ENCODE results near the gene TPST2.

TPST2 gene

GRCh38 chr22:26489447-26490036 is 100.4 kb downstream of the TPST2 start:
- Histone ChIP-seq H3K4me3 (no peak overlapping the region), H3K27ac (no peak overlapping the region), H3K36me3 (ENCODE audit: insufficient read depth, low read length) (peaks cover 70% of the 10 kb centered on the region), H3K9me3 (ENCODE audit: low read depth, low read length) (no peaks in the 10 kb centered on the region), H3K9ac (ENCODE audit: insufficient read length) (no peak overlapping the region)
- TF ChIP-seq FOXP2 (optimal IDR thresholded peaks at IDR 0.05; ENCODE audit: control extremely low read depth, extremely low read length, insufficient read depth) (no peak), POLR2AphosphoS5 (IDR thresholded peaks at IDR 0.05; ENCODE audit: borderline replicate concordance, low read depth, low read length) (no peak), EZH2 (IDR thresholded peaks at IDR 0.05) (no peak)
- DNase-seq (ENCODE audit: low read depth, low spot score), result no peak

- Histone ChIP-seq H3K9me3 (ENCODE audit: low read depth, low read length) (no peaks in the 10 kb centered on the region), H3K27ac (no peak overlapping the region), H3K36me3 (ENCODE audit: insufficient read depth, low read length) (peaks cover 55% of the 10 kb centered on the region), H3K4me3 (no peak overlapping the region), H3K9ac (ENCODE audit: insufficient read length) (no peak overlapping the region)
- no peak for TF ChIP-seq EZH2 (IDR thresholded peaks at IDR 0.05)
- no peak for TF ChIP-seq FOXP2 (optimal IDR thresholded peaks at IDR 0.05; ENCODE audit: control extremely low read depth, extremely low read length, insufficient read depth)
- no peak for TF ChIP-seq POLR2AphosphoS5 (IDR thresholded peaks at IDR 0.05; ENCODE audit: borderline replicate concordance, low read depth, low read length)
- no peak for DNase-seq (ENCODE audit: low read depth, low spot score)
Measured at GRCh38 chr22:26487996-26488395, 101.9 kb downstream of the TPST2 start.

GRCh38 chr22:26486394-26486793 is 103.5 kb downstream of the TPST2 start:
- Histone ChIP-seq H3K36me3 (ENCODE audit: insufficient read depth, low read length) (peaks cover 42% of the 10 kb centered on the region), H3K27ac (no peak overlapping the region), H3K4me3 (no peak overlapping the region), H3K9ac (ENCODE audit: insufficient read length) (no peak overlapping the region), H3K9me3 (ENCODE audit: low read depth, low read length) (no peaks in the 10 kb centered on the region)
- no peak for DNase-seq (ENCODE audit: low read depth, low spot score)
- no peak for TF ChIP-seq FOXP2 (optimal IDR thresholded peaks at IDR 0.05; ENCODE audit: control extremely low read depth, extremely low read length, insufficient read depth)
- no peak for TF ChIP-seq EZH2 (IDR thresholded peaks at IDR 0.05)
- TF ChIP-seq POLR2AphosphoS5 (IDR thresholded peaks at IDR 0.05; ENCODE audit: borderline replicate concordance, low read depth, low read length), result no peak

DNA sequence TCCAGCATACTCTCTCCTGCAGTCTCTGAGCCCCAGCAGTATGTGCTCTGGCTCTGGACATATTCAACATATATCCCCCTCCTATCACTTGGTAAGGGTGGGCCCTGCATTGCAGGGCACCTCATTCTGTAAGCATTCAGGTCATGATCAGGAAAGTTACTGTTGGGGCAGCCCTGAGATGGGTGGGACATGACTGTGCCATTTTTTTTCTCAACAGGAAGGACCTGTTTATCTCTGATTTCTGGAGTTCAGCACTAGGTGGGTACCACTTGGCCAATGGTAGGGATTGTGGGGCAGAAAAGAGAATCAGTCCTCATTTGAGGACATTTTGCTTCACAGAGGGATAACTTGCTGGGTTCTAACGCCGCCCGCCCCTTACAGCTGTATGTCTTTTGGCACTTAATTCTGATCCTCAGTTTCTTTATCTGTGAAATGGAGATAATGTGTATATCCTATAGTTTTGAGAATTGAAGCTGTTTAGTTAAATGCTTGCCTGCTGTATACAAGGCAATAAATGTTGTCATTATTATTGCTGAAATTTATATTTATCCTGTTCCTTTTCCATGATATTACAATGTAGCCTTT is 104.0 kb downstream of the TPST2 start:
- TF ChIP-seq FOXP2 (optimal IDR thresholded peaks at IDR 0.05; ENCODE audit: control extremely low read depth, extremely low read length, insufficient read depth), result no peak
- TF ChIP-seq POLR2AphosphoS5 (IDR thresholded peaks at IDR 0.05; ENCODE audit: borderline replicate concordance, low read depth, low read length), result no peak
- TF ChIP-seq EZH2 (IDR thresholded peaks at IDR 0.05), result no peak
- no peak for DNase-seq (ENCODE audit: low read depth, low spot score)
- Histone ChIP-seq H3K9me3 (ENCODE audit: low read depth, low read length) (no peaks in the 10 kb centered on the region), H3K9ac (ENCODE audit: insufficient read length) (no peak overlapping the region), H3K27ac (no peak overlapping the region), H3K36me3 (ENCODE audit: insufficient read depth, low read length) (peaks cover 38% of the 10 kb centered on the region), H3K4me3 (no peak overlapping the region)

DNA sequence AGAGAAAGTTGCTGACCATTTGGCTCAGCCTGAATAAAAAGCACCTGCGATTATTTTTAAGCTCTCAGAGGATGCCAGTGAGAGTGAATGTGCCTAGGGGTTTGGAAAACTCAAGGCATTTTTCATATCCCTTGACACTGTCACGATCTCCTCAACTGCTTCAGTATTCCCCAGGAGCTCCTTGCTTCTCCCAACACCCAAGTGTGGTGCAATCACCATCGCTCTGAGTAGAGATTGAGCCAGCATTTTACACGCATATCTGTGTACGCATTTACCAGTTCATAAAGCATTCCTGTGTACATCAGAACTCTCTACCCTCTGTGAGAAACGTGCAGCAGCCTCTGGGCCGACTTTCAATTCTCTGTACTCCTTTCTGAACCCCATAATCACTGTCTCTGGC is 104.9 kb downstream of the TPST2 start:
- H3K4me3 ChIP-seq, result peak overlapping the region; percentile 86
- no peak overlapping the region for H3K27ac ChIP-seq
- peak overlapping the region; percentile 95 for H3K9ac ChIP-seq (ENCODE audit: insufficient read length)
- TF ChIP-seq POLR2AphosphoS5 (IDR thresholded peaks at IDR 0.05; ENCODE audit: borderline replicate concordance, low read depth, low read length), result no peak
- no peak for TF ChIP-seq FOXP2 (optimal IDR thresholded peaks at IDR 0.05; ENCODE audit: control extremely low read depth, extremely low read length, insufficient read depth)
- TF ChIP-seq EZH2 (IDR thresholded peaks at IDR 0.05), result no peak
- no peak for DNase-seq (ENCODE audit: low read depth, low spot score)
- no peaks in the 10 kb centered on the region for H3K9me3 ChIP-seq (ENCODE audit: low read depth, low read length)
- peaks cover 33% of the 10 kb centered on the region for H3K36me3 ChIP-seq (ENCODE audit: insufficient read depth, low read length)

GRCh38 chr22:26484360-26484706 is 105.6 kb downstream of the TPST2 start:
- Histone ChIP-seq H3K9me3 (ENCODE audit: low read depth, low read length) (no peaks in the 10 kb centered on the region), H3K9ac (ENCODE audit: insufficient read length) (peak overlapping the region; percentile 95), H3K36me3 (ENCODE audit: insufficient read depth, low read length) (peaks cover 29% of the 10 kb centered on the region), H3K27ac (peak overlapping the region; percentile 77), H3K4me3 (peak overlapping the region; percentile 86)
- DNase-seq (ENCODE audit: low read depth, low spot score), result no peak
- TF ChIP-seq POLR2AphosphoS5 (IDR thresholded peaks at IDR 0.05; ENCODE audit: borderline replicate concordance, low read depth, low read length) (no peak), EZH2 (IDR thresholded peaks at IDR 0.05) (no peak), FOXP2 (optimal IDR thresholded peaks at IDR 0.05; ENCODE audit: control extremely low read depth, extremely low read length, insufficient read depth) (no peak)

- peak within 1 kb of the TSS; percentile 95 for H3K9ac ChIP-seq (ENCODE audit: insufficient read length)
- no peak for DNase-seq (ENCODE audit: low read depth, low spot score)
- H3K27ac ChIP-seq, result peak within 1 kb of the TSS; percentile 77
- no peaks in the 10 kb centered on the region for H3K9me3 ChIP-seq (ENCODE audit: low read depth, low read length)
- H3K4me3 ChIP-seq, result peak within 1 kb of the TSS; percentile 86
- H3K36me3 ChIP-seq (ENCODE audit: insufficient read depth, low read length), result peaks cover 27% of the 10 kb centered on the region
- no peak for TF ChIP-seq FOXP2 (optimal IDR thresholded peaks at IDR 0.05; ENCODE audit: control extremely low read depth, extremely low read length, insufficient read depth)
- peak; percentile 88 for TF ChIP-seq POLR2AphosphoS5 (IDR thresholded peaks at IDR 0.05; ENCODE audit: borderline replicate concordance, low read depth, low read length)
- TF ChIP-seq EZH2 (IDR thresholded peaks at IDR 0.05), result no peak
Measured at GRCh38 chr22:26483439-26484359, 106.2 kb downstream of the TPST2 start, which contains the start of the genes HPS4 and SRRD. Gene HPS4 (minus strand): TSS chr22:26483783. CDS start chr22:26481762, 2,021 bp downstream. Gene SRRD (plus strand): TSS chr22:26483877. CDS start chr22:26483891, 14 bp downstream.

DNA sequence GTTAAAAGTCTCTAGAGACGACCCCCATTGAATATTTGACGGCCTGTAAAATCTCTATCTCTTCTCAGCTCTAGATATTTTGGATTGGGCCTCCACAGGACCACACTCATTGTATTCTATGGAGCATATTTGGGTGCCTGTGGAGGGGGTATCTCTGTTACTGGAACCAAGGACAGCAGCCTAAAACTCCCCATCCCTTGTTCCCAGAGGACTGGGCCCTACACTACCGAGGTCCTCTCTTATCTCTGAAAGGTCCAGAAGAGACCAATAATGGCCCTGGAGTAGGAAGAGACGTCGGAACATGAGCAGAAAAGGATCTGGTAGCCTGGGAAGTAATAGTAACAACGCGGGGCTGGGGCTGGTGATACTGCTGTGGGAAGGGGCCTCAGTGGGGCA is 106.9 kb downstream of the TPST2 start:
- no peaks in the 10 kb centered on the region for H3K9me3 ChIP-seq (ENCODE audit: low read depth, low read length)
- DNase-seq (ENCODE audit: low read depth, low spot score), result no peak
- H3K9ac ChIP-seq (ENCODE audit: insufficient read length), result peak overlapping the region; percentile 95
- H3K36me3 ChIP-seq (ENCODE audit: insufficient read depth, low read length), result peaks cover 24% of the 10 kb centered on the region
- peak overlapping the region; percentile 86 for H3K4me3 ChIP-seq
- peak overlapping the region; percentile 77 for H3K27ac ChIP-seq
- no peak for TF ChIP-seq POLR2AphosphoS5 (IDR thresholded peaks at IDR 0.05; ENCODE audit: borderline replicate concordance, low read depth, low read length)
- no peak for TF ChIP-seq FOXP2 (optimal IDR thresholded peaks at IDR 0.05; ENCODE audit: control extremely low read depth, extremely low read length, insufficient read depth)
- no peak for TF ChIP-seq EZH2 (IDR thresholded peaks at IDR 0.05)
